Muscle of leg (tissue), 11 donors: Measurements from ENCODE around the gene CHM. TPM values are rescaled to one million over a fixed set of nuclear protein-coding genes. Genes with fewer than 3 reads are reported as not detected.
"Not testable (repeated sequence)": the region's sequence is repeated elsewhere in the genome, so short reads cannot be mapped to it uniquely, and the experiment has no call there.

Experiments used
- DNase-seq: peaks from one replicate; pipeline ENCODE4 v3.0.0; 2013
- H3K27ac ChIP-seq: one replicate; pipeline ENCODE4 v1.5.1; 2013; ENCODE audit warnings: mild to moderate bottlenecking, low read length, control low read depth
- H3K27me3 ChIP-seq: one replicate; pipeline ENCODE4 v1.6.1; 2013; ENCODE audit warnings: low read length; ENCODE audit not compliant: control insufficient read depth, insufficient read depth
- H3K36me3 ChIP-seq: one replicate; pipeline ENCODE4 v1.6.1; 2013; ENCODE audit warnings: low read length; ENCODE audit not compliant: control insufficient read depth, insufficient read depth
- H3K4me1 ChIP-seq: one replicate; pipeline ENCODE4 v1.6.1; 2013; ENCODE audit warnings: low read length; ENCODE audit not compliant: control insufficient read depth, insufficient read depth
- H3K4me3 ChIP-seq: one replicate; pipeline ENCODE4 v1.5.1; 2013; ENCODE audit warnings: low read length, control low read depth
- H3K9me3 ChIP-seq: replicated peaks from 2 replicates; pipeline ENCODE4 v1.6.1; 2013; ENCODE audit warnings: low read depth, low read length; ENCODE audit not compliant: control insufficient read depth
- WGBS: methylation state at CpG from one replicate; pipeline ENCODE4 v1.1.5; 2013; ENCODE audit warnings: missing lambda C conversion rate; ENCODE audit not compliant: insufficient coverage; 5-methylcytosine and 5-hydroxymethylcytosine counted together
- polyA plus RNA-seq, 8 donors: library from polyadenylated mRNA; unstranded; fragments of 120-200 nt; gene quantifications; one replicate each; pipeline versions ENCODE4 v1.2.1 to v1.2.3, GENCODE V29; 2013; ENCODE audit warnings: inconsistent platforms in 1 of 8, low replicate concordance in 1 of 8; ENCODE audit not compliant: insufficient read length in 8 of 8, insufficient read depth in 1 of 8
- total RNA-seq: library from RNA; stranded (reverse); fragments of 120-200 nt; gene quantifications from one replicate; pipeline ENCODE4 v1.2.4, GENCODE V29; 2013

CHM gene
- total and polyA plus RNA-seq, 9 donors = 11.2 to 15.7 (median 13.1) TPM

GRCh38 chrX:86028681-86029080 lies 18.7 kb downstream of the CHM start:
- H3K27ac ChIP-seq = no peak overlapping the region
- peaks cover 4% of the 10 kb centered on the region for H3K36me3 ChIP-seq
- no CpG with 5 or more reads among the region's 2 CpGs for WGBS
- no peaks in the 10 kb centered on the region for H3K9me3 ChIP-seq
- H3K4me1 ChIP-seq = no peaks in the 10 kb centered on the region
- H3K4me3 ChIP-seq = no peak overlapping the region
- no peaks in the 10 kb centered on the region for H3K27me3 ChIP-seq
- DNase-seq = no peak

GRCh38 chrX:86023811-86024210 lies 23.5 kb downstream of the CHM start:
- Histone ChIP-seq H3K36me3 (peaks cover 4% of the 10 kb centered on the region), H3K4me3 (no peak overlapping the region), H3K27me3 (no peaks in the 10 kb centered on the region), H3K9me3 (no peaks in the 10 kb centered on the region), H3K27ac (no peak overlapping the region), H3K4me1 (no peaks in the 10 kb centered on the region)
- no peak for DNase-seq

- peak; percentile 9 for DNase-seq
Measured at GRCh38 chrX:86021652-86022289, 25.6 kb downstream of the CHM start.

GRCh38 chrX:86016139-86016538 lies 31.2 kb downstream of the CHM start:
- Histone ChIP-seq H3K36me3 (no peaks in the 10 kb centered on the region), H3K27me3 (no peaks in the 10 kb centered on the region), H3K4me1 (no peaks in the 10 kb centered on the region), H3K9me3 (no peaks in the 10 kb centered on the region), H3K4me3 (no peak overlapping the region), H3K27ac (no peak overlapping the region)
- DNase-seq = no peak
- 68% methylated on average over 4 of the region's 4 CpGs for WGBS

More at GRCh38 chrX:86021652-86022289, 25.6 kb downstream of the CHM start:
- H3K27me3 ChIP-seq = no peaks in the 10 kb centered on the region
- no peaks in the 10 kb centered on the region for H3K9me3 ChIP-seq
- H3K36me3 ChIP-seq = peaks cover 4% of the 10 kb centered on the region
- H3K27ac ChIP-seq = no peak overlapping the region
- H3K4me3 ChIP-seq = no peak overlapping the region
- no peaks in the 10 kb centered on the region for H3K4me1 ChIP-seq

GRCh38 chrX:86014959-86015358 lies 32.4 kb downstream of the CHM start:
- not testable (repeated sequence) for H3K27me3 ChIP-seq, DNase-seq, H3K36me3 ChIP-seq, H3K9me3 ChIP-seq, H3K4me3 ChIP-seq, H3K4me1 ChIP-seq, H3K27ac ChIP-seq
- WGBS = no CpG with 5 or more reads among the region's 4 CpGs

- no peak for DNase-seq
- H3K27me3 ChIP-seq = no peaks in the 10 kb centered on the region
- no peak overlapping the region for H3K4me3 ChIP-seq
- WGBS = 73% methylated on average over 2 of the region's 5 CpGs
- no peaks in the 10 kb centered on the region for H3K36me3 ChIP-seq
- no peaks in the 10 kb centered on the region for H3K9me3 ChIP-seq
- H3K27ac ChIP-seq = no peak overlapping the region
- H3K4me1 ChIP-seq = no peaks in the 10 kb centered on the region
Measured at GRCh38 chrX:86014421-86014820, 32.9 kb downstream of the CHM start.

GRCh38 chrX:86013792-86014191 lies 33.6 kb downstream of the CHM start:
- H3K9me3 ChIP-seq = no peaks in the 10 kb centered on the region
- no peaks in the 10 kb centered on the region for H3K27me3 ChIP-seq
- no peaks in the 10 kb centered on the region for H3K36me3 ChIP-seq
- no peak overlapping the region for H3K27ac ChIP-seq
- DNase-seq = no peak
- 80% methylated on average over 1 of the region's 3 CpGs for WGBS
- H3K4me1 ChIP-seq = no peaks in the 10 kb centered on the region
- H3K4me3 ChIP-seq = no peak overlapping the region

GRCh38 chrX:86012188-86012587 lies 35.2 kb downstream of the CHM start:
- Histone ChIP-seq H3K4me3 (no peak overlapping the region), H3K36me3 (no peaks in the 10 kb centered on the region), H3K27ac (no peak overlapping the region), H3K4me1 (no peaks in the 10 kb centered on the region), H3K27me3 (no peaks in the 10 kb centered on the region), H3K9me3 (no peaks in the 10 kb centered on the region)
- DNase-seq = no peak
- WGBS = no CpG with 5 or more reads among the region's 1 CpG

GRCh38 chrX:86009803-86010202 lies 37.6 kb downstream of the CHM start:
- DNase-seq, H3K27me3 ChIP-seq, H3K27ac ChIP-seq, H3K4me1 ChIP-seq, H3K9me3 ChIP-seq, H3K36me3 ChIP-seq, H3K4me3 ChIP-seq: not testable (repeated sequence)
- no CpG with 5 or more reads among the region's 1 CpG for WGBS

- not testable (repeated sequence) for DNase-seq, H3K27me3 ChIP-seq, H3K4me1 ChIP-seq, H3K4me3 ChIP-seq, H3K9me3 ChIP-seq, H3K36me3 ChIP-seq, H3K27ac ChIP-seq
- no CpG with 5 or more reads among the region's 4 CpGs for WGBS
Measured at GRCh38 chrX:86007891-86008290, 39.5 kb downstream of the CHM start.
